HG03457 (cell line): ENCODE data around the gene FBN1.

Experiments
- ATAC-seq: cut with Tn5 transposase; IDR thresholded peaks from one replicate; pipeline ENCODE4 v1.9.1; 2021; ENCODE audit warnings: moderate number of reproducible peaks; ENCODE audit not compliant: unreplicated experiment

FBN1 gene

DNA sequence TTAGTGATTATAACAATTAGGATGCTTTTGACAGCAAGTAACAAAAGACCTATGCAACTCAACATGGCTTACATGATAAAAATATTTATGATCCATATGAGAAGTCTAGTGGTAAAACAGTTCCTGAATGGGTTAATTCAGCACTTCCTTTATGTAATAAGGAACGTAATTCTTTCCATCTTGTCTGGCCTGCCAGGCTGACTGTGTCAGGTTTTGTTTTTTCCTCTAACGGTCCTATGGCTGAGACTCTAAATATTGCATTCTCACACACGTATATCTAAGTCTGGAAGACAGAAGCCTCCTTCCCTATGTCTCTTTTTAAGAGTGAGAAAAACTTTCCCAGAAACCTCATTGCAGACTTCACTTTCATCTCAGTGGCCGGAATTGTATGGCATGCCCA, 263.6 kb downstream of the FBN1 start:
- ATAC-seq, result no peak

GRCh38 chr15:48380198-48380597, 265.3 kb downstream of the FBN1 start:
- ATAC-seq, result no peak

DNA sequence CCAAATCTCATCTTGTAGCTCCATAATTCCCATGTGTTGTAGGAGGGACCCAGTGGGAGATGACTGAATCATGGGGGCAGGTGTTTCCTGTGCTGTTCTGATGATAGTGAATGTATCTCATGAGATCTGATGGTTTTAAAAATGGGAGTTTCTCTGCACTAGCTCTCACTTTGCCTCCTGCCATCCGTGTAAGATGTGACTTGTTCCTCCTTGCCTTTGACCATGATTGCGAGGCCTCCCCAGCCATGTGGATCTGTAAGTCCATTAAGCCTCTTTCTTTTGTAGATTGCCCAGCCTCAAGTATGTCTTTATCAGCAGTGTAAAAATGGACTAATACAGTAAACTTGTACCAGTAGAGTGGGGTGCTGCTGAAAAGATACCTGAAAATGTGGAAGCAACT, 269.7 kb downstream of the FBN1 start:
- no peak for ATAC-seq

- ATAC-seq, result no peak
Measured at GRCh38 chr15:48374472-48374871, 271.0 kb downstream of the FBN1 start.

DNA sequence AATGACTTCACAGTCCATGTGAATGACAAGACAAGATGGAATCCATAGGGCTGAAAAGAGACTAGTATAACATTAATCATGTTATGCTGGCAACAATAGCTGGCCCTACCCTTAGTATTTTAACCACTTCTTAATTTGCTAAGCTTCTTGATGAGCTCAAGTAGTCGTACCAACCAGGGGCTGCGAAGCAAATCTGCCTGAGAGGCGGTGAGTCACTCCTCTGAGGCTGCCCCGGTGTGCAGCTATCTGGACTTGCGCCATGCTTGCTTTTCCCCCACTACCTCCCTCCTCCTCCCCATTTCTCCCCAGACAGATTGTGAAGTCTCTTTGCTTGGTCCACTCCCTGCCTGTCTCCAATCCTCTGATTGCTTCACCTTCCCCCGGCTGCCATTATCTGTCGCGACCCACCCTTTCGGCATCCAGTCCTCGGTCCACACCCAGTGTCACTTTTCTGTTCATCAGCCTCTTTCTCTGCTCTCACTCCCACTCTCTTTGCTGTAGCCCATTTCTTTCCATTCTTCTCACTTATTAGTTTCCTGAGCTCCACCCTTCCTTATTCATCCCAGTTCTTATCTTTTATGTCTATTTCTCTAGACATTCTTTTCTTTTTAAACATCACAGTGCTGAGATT, 271.6 kb downstream of the FBN1 start:
- no peak for ATAC-seq

- ATAC-seq, result no peak
Measured at GRCh38 chr15:48371961-48372360, 273.5 kb downstream of the FBN1 start.

DNA sequence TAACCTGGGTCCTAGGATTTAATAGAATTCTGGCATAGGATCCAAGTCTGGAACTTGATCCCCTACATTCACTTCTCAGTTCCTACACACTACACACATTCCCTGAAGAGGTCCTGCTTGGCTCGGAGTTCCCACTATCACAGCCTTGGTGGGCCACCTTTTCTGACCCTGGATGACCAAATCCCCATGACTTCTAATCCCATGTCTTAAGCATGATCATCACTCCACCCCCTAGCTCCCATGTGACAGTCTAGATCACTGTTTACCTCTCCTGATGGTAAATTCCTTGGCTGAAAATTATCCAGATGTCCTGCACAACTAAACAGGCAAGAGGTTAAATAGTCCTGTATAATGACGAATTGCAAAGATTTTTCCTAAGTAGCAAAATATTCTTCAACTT, 274.0 kb downstream of the FBN1 start:
- no peak for ATAC-seq

DNA sequence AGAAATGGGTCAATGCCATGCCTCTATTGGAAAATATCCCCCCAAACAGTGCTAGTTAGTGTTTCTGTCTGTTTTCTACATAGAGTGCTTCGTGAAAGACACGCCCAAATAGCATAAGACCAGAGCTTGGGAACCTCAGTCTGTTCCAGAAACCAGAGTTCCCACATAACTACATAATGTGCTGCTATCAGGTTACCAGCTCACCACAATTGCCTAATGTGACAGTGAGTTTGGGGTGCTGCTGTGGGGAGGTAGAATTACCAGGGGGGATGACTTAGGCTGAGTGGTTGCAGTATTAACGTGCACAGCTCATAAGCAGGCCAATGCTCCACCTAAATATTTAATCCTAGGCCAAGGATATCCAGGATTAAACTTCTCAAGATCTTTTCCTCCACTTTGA, 275.0 kb downstream of the FBN1 start:
- no peak for ATAC-seq

DNA sequence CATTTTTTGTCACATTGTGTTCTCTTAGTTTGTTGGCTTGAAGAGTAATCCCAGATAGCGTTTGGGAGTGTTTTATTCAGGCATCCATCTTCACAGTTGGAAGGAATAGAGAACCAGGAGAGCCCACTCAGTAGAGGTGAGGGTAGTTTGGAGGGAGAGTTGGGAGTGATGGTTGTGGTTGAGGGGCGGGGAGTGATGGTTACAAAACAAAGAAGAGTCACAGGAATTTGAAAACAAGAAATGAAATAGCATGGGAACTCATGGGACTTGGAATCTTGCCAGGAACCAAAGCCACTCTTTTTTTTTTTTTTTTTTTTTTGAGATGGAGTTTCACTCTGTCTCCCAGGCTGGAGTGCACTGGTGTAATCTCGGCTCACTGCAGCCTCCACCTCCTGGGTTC, 278.0 kb downstream of the FBN1 start:
- no peak for ATAC-seq

DNA sequence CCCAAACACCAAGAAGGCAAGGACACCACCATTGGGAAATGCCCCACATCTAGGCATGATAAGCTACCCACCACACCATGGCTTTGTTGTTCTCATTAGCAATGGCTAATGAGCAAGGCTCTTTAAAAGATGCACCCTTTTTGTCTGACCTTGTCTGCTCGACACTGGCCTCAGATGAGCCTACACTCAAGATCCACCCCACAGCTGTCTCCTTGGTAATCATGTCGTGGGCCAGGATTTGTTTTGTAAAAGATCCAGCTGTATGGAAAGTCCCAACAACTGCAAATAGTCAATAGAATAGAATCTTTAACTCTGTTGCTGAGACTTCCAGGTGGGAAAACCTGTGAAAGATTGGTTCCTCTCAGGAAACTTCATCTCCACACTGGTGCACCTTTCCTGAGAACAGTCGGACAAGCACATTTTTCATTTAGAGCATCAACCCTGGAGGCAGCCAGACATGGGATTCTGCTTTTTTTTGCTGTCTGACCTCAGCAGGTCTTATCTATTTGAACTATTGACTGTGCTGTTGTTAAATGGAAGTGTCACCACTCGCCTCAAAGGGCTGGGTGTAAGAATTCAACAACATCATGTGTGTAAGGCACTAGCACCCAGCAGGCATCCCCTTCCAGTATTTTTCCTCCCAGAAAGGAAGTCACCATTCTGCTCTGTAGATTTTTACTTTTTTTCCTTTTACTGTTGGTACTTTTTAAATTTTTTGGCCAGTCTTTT, 278.8 kb downstream of the FBN1 start:
- no peak for ATAC-seq

DNA sequence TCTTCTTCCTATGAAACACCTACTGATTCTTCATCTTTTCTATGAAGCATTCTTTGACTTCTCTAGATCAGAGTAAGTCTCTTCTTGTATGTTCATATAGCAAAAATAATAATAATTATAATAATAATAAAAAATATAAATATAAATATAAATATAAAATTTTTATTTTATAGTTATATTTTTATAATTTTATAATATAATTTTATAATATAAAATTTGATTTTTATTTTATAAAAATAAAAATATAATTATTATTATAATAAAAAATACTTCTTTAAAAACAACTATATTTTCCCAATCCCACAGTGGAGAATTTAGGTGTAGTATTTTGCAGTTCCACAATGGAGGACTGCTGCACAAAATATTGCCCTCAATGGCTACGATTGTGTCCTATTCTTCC, 279.9 kb downstream of the FBN1 start:
- ATAC-seq, result no peak

DNA sequence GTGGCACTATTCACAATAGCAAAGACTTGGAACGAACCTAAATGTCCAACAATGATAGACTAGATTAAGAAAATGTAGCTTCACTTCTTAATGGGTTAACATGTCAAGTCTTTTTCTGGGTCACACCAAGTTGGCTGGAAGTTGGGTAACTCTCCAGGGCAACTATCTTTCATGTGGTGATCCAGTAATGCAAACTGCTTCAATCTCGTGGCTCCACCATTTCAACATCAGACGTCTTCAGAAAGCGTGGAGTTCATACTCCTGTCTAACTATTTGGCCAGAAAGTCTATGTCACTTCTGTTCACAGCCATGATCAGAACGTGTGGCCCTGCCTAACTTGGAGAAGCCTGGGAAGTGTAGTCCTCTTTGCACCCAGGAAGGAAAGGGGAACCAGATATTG, 282.0 kb downstream of the FBN1 start:
- ATAC-seq, result no peak

DNA sequence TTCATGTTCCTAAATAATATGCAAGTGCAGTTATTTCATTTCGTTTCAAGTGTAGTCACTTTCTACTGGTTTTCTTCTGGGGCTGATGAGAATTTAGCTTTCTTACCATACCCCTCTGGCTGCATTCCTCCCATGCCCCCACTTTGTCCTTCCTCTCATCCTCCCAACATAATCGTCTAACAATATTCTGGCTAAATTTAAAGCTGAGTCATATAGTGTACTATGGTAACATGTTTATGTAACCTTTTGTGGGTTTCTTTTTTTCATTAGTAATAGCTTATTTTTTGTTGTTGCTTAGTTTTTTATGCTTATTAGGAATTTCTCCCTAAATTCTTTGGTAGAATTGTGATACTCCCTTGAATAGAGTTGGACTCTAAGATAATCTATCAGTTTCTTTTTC, 283.8 kb downstream of the FBN1 start:
- no peak for ATAC-seq

- no peak for ATAC-seq
Measured at GRCh38 chr15:48360841-48361240, 284.7 kb downstream of the FBN1 start.
